ENCODE data around the gene PCSK5.
A peak's percentile ranks its signal among the peaks of the same experiment; 100 is the strongest.

PCSK5 gene

GRCh38 chr9:76379494-76379893 lies 489.0 kb downstream of the PCSK5 start:
- no peak overlapping the region for H3K4me3 ChIP-seq (replicated peaks; ENCODE audit: low read depth, low read length)
- TF ChIP-seq CTCF (IDR thresholded peaks at IDR 0.05; ENCODE audit: insufficient read depth, low read length, poor library complexity, severe bottlenecking): no peak
- no peak for DNase-seq (ENCODE audit: extremely low read depth, insufficient read length)

GRCh38 chr9:76390656-76391055 lies 500.2 kb downstream of the PCSK5 start:
- DNase-seq (ENCODE audit: extremely low read depth, insufficient read length): no peak

More at GRCh38 chr9:76379494-76379893, 489.0 kb downstream of the PCSK5 start:
- Histone ChIP-seq H3K36me3 (ENCODE audit: control insufficient read depth, insufficient read depth, low read length) (no peaks in the 10 kb centered on the region), H3K27me3 (replicated peaks; ENCODE audit: control insufficient read depth, insufficient read depth, low read length) (no peaks in the 10 kb centered on the region)

GRCh38 chr9:76394195-76394959 lies 503.9 kb downstream of the PCSK5 start, which contains the start of gene RFK:
Gene RFK (minus strand): TSS chr9:76394426. CDS start chr9:76394171, 255 bp downstream.
- H3K27me3 ChIP-seq (replicated peaks; ENCODE audit: control insufficient read depth, insufficient read depth, low read length): no peaks in the 10 kb centered on the region
- no peaks in the 10 kb centered on the region for H3K36me3 ChIP-seq (ENCODE audit: control insufficient read depth, insufficient read depth, low read length)
- peak; percentile 46 for TF ChIP-seq CTCF (IDR thresholded peaks at IDR 0.05; ENCODE audit: insufficient read depth, low read length, poor library complexity, severe bottlenecking)
- DNase-seq (ENCODE audit: extremely low read depth, insufficient read length): peak; percentile 97
- peak within 1 kb of the TSS; percentile 94 for H3K4me3 ChIP-seq (replicated peaks; ENCODE audit: low read depth, low read length)

More at GRCh38 chr9:76390656-76391055, 500.2 kb downstream of the PCSK5 start:
- Histone ChIP-seq H3K4me3 (replicated peaks; ENCODE audit: low read depth, low read length) (no peak overlapping the region), H3K27me3 (replicated peaks; ENCODE audit: control insufficient read depth, insufficient read depth, low read length) (no peaks in the 10 kb centered on the region), H3K36me3 (ENCODE audit: control insufficient read depth, insufficient read depth, low read length) (no peaks in the 10 kb centered on the region; the same call in 1 of the 2 replicates)
- TF ChIP-seq CTCF (IDR thresholded peaks at IDR 0.05; ENCODE audit: insufficient read depth, low read length, poor library complexity, severe bottlenecking): no peak

GRCh38 chr9:76394960-76395252 lies 504.4 kb downstream of the PCSK5 start:
- Histone ChIP-seq H3K36me3 (ENCODE audit: control insufficient read depth, insufficient read depth, low read length) (no peaks in the 10 kb centered on the region), H3K27me3 (replicated peaks; ENCODE audit: control insufficient read depth, insufficient read depth, low read length) (no peaks in the 10 kb centered on the region), H3K4me3 (replicated peaks; ENCODE audit: low read depth, low read length) (peak overlapping the region; percentile 94)
- no peak for TF ChIP-seq CTCF (IDR thresholded peaks at IDR 0.05; ENCODE audit: insufficient read depth, low read length, poor library complexity, severe bottlenecking)
- DNase-seq (ENCODE audit: extremely low read depth, insufficient read length): no peak

- no peak for DNase-seq (ENCODE audit: extremely low read depth, insufficient read length)
- TF ChIP-seq CTCF (IDR thresholded peaks at IDR 0.05; ENCODE audit: insufficient read depth, low read length, poor library complexity, severe bottlenecking): no peak
- H3K36me3 ChIP-seq (ENCODE audit: control insufficient read depth, insufficient read depth, low read length): no peaks in the 10 kb centered on the region
- H3K27me3 ChIP-seq (replicated peaks; ENCODE audit: control insufficient read depth, insufficient read depth, low read length): no peaks in the 10 kb centered on the region
- peak overlapping the region; percentile 94 for H3K4me3 ChIP-seq (replicated peaks; ENCODE audit: low read depth, low read length)
Measured at GRCh38 chr9:76395381-76395780, 504.9 kb downstream of the PCSK5 start.

Measured in GM06990 (cell line).